Brain microvascular endothelial cell (primary cell): ENCODE results near the gene PLCXD1.

Experiments
- DNase-seq: peaks from one replicate; pipeline ENCODE4 v3.0.0-alpha.2; 2020
- H3K27ac ChIP-seq: fragments of 250-450 bp; sonication (Bioruptor Pico); 2 replicates; pipeline ENCODE4 v1.5.1; 2020; ENCODE audit warnings: mild to moderate bottlenecking, moderate library complexity
- H3K27me3 ChIP-seq: fragments of 250-450 bp; sonication (Bioruptor Pico); replicated peaks from 2 replicates; pipeline ENCODE4 v1.5.1; 2020; ENCODE audit warnings: mild to moderate bottlenecking
- H3K36me3 ChIP-seq: fragments of 250-450 bp; sonication (Bioruptor Pico); replicated peaks from 2 replicates; pipeline ENCODE4 v1.5.1; 2020; ENCODE audit warnings: mild to moderate bottlenecking
- H3K4me3 ChIP-seq: 2 replicates; pipeline ENCODE4 v1.5.1; 2011; ENCODE audit warnings: low read depth, mild to moderate bottlenecking, control low read depth, low read length, moderate library complexity
- CTCF ChIP-seq: IDR thresholded peaks from 2 replicates; pipeline ENCODE4 v1.5.1; 2011; ENCODE audit warnings: low read depth, mild to moderate bottlenecking, moderate library complexity, low read length, control low read depth, inconsistent platforms; ENCODE audit errors: missing control alignments
- in situ Hi-C: cut with HindIII; loops from 2 replicates; pipeline ENCODE4 v1.10.0; 2017; ENCODE audit warnings: low sequenced_read_pairs, low pct_ligation_motif_present

Gene PLCXD1

GRCh38 chrX:330726-331150, 49.6 kb downstream of the PLCXD1 start:
- Histone ChIP-seq H3K4me3 (no peak overlapping the region), H3K27me3 (no peaks in the 10 kb centered on the region), H3K27ac (no peak overlapping the region), H3K36me3 (no peaks in the 10 kb centered on the region)
- in situ Hi-C loops: no loop called here
- DNase-seq: no peak
- TF ChIP-seq CTCF: no peak

DNA sequence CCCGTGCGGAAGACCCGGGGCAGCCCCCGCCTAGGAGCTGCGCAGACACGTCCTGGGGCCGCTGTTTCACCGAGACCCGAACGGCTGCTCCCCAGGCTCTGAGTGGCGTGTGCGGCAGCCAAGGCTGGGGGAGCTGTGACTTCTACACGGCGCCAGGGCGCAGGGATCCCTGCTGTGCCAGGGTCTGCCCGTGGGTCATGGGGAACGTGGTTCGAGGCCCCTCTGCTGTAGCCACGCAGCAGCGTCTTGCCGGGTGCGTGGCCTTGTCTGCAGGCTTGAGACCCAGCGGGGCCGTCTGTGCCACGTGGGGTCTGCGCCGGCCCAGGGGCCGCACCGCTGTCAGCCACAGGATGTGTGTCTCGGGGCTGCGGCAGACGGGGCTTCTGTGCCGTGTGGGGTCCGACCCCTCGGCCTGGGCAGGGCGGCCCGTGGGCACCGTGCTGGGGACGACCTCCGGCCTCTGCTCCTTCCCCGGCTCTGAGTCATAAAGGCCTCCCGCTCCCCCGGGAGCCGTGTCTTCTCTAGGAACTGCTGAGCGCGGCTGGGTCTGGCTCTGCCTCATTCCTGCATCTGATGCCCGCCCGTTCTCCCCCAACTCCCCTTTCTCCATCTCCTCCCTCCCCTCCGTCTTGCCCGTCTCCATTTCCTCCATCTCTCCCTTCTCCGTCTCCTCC, 50.1 kb downstream of the PLCXD1 start:
- in situ Hi-C loops: no loop called here
- no peaks in the 10 kb centered on the region for H3K36me3 ChIP-seq
- H3K4me3 ChIP-seq: peak overlapping the region; percentile 26
- no peak overlapping the region for H3K27ac ChIP-seq
- no peak for TF ChIP-seq CTCF
- no peaks in the 10 kb centered on the region for H3K27me3 ChIP-seq
- peak; percentile 35 for DNase-seq

DNA sequence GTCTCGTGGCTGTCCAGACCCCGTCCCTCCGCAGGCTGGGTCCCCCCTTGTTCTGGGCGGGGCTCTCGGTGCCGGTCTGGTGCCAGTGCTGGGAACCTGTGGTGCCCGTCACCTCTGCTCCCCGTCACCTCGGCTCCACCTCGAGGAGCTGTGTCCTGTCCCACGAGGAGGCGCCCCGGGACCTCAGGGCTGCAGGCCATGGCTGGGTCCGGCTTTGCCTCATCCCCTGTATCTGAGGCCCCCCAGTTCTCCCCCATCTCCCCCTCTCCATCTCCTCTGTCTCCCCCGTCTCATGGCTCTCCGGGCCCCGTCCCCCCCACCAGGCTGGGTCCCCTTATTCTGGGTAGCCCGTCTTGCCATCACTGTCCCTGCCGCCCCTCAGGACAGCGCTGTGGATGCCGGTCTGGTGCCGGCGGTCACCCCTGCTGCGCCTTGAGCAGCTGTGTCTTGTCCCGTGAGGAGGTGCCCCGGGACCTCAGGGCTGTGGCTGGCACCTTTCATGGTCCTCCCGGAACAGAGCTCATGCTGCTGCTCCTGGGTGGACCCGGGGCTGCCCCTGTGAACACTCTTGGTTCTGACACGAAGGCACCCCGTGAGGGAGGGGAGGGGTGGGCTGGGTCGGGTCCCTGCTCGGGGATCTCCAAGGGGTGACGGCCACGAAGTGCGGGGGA, 50.8 kb downstream of the PLCXD1 start:
- DNase-seq: no peak
- H3K27ac ChIP-seq: no peak overlapping the region
- no peak for TF ChIP-seq CTCF
- H3K36me3 ChIP-seq: no peaks in the 10 kb centered on the region
- H3K27me3 ChIP-seq: no peaks in the 10 kb centered on the region
- peak overlapping the region; percentile 26 for H3K4me3 ChIP-seq
- in situ Hi-C loops: no loop called here

DNA sequence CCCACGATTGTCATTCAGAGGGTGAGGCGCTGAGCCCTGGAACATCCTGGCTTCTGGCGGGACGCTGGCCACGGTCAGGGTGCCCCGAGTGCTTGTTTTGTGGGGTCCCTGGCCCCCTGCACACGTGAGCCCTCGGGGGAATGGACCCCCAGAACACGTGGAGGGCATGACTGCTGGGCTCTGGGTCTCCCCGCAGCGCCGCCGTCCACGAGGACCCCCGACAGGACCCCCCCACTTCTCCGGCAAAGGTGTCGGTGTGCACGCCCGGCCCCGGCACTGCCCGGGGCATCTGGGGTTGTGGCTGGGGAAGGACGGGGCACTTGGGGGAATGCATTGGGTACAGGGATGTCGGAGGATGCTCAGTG, 51.3 kb downstream of the PLCXD1 start:
- in situ Hi-C loops: no loop called here
- no peak overlapping the region for H3K27ac ChIP-seq
- no peak for TF ChIP-seq CTCF
- no peak for DNase-seq
- H3K27me3 ChIP-seq: no peaks in the 10 kb centered on the region
- no peak overlapping the region for H3K4me3 ChIP-seq
- no peaks in the 10 kb centered on the region for H3K36me3 ChIP-seq

DNA sequence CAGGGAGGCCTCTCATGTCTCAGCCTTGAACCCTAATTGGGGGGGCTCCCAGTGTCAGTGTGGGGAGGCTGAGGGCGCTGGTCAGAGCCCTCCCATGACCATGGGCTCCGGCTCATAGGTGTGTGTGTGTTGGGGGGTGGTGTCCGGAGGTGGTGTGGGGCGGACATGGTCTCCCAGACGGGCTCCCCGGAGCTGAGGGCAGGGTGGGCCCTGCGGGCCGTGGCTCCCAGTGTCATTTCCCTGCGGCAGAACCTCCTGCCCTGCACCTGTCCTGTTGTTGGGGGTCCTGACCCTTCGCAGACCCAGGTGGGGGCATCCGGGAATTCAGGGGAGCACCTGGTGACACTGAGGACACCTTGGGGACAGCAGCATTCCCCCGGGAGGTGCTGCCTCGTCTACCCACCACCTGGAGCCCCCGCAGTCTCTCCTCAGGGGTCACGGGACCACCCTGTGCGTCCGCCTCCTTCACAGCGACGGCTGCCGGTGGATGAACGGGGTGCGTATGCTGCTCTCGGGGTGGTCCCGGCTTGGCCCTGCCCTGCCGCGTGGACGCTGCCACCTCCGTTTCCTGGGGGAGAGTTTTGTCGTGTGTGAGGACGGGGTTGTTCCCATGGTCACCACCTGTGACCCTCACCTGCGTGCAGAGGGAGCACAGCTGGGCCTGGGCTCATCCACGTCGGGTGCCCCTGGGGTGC, 51.9 kb downstream of the PLCXD1 start:
- Histone ChIP-seq H3K4me3 (no peak overlapping the region), H3K27ac (no peak overlapping the region), H3K36me3 (no peaks in the 10 kb centered on the region), H3K27me3 (no peaks in the 10 kb centered on the region)
- DNase-seq: no peak
- in situ Hi-C loops: no loop called here
- no peak for TF ChIP-seq CTCF
